Neural cell (in vitro differentiated cells): Measurements from ENCODE around the gene TACC3.

Experiments used
- CTCF ChIP-seq: fragments of 450-650 bp; IDR thresholded peaks from 2 replicates; pipeline ENCODE4 v1.5.1; 2014; ENCODE audit warnings: antibody characterized with exemption, mild to moderate bottlenecking, moderate library complexity; ENCODE audit not compliant: poor library complexity, severe bottlenecking
- EZH2 ChIP-seq: fragments of 200-600, 300-800 bp; shearing (Covaris generic), sonication (generic); IDR thresholded peaks from 2 replicates; pipeline ENCODE4 v1.6.1; 2014; ENCODE audit warnings: antibody characterized with exemption, low read length, borderline replicate concordance, mild to moderate bottlenecking; ENCODE audit not compliant: insufficient read depth, poor library complexity, severe bottlenecking
- MXI1 ChIP-seq: fragments of 450-650 bp; conservative IDR thresholded peaks from 2 replicates; pipeline ENCODE4 v1.6.1; 2014; ENCODE audit warnings: antibody characterized with exemption, mild to moderate bottlenecking; ENCODE audit not compliant: poor library complexity, severe bottlenecking

GRCh38 chr4:1735215-1735614, 13.9 kb downstream of the TACC3 start:
- TF ChIP-seq CTCF (no peak), EZH2 (no peak), MXI1 (no peak)
